ENCODE results near the gene RPS21. TPM values are rescaled to one million over a fixed set of nuclear protein-coding genes. Genes with fewer than 3 reads are reported as not detected.

Gene RPS21
- total and polyA plus RNA-seq, 2 of the 13 experiments (the other 11 are each of a cell fraction or from before 2014, with no cell fraction given): 2,647 to 11,063 TPM

DNA sequence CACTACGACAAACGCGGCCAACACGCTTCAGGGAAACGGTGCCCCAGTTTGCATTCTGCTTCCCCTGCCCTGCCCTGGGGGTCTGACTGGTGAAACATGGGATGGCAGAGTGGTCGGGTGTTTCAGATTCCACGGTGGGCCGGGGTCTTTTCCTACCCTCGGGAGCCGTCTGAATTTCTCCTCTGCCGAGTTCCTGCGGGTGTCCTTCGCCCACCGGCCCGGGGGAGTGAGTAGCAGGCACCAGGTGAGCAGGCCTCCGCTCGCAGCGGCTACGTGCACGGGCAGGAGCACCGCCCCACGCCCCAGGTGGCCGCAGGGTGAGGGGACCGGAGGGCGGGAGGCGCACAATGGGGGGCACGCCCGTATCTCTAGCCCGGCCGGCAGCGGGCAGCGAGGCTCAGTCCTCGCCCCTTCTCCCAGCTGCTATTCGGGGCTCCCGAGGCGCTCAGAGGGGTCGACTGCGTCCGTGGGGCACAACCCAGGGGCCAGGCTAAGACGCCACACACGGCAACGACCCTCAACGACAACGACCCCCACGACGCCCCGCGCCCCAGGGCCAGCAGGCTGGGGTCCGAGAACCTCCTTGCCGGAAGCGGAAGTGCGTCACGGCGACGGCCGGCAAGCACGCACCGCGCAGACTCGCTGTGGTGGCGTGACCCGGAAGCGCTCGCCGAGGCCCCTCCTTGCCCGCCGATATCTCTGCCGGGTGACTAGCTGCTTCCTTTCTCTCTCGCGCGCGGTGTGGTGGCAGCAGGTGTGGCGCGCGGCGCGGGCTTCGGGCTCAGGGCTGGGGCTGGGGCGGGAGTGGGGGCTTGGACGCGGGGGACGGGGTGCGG is at the start of gene RPS21 (continued):
- TF ChIP-seq, protein P1, sequence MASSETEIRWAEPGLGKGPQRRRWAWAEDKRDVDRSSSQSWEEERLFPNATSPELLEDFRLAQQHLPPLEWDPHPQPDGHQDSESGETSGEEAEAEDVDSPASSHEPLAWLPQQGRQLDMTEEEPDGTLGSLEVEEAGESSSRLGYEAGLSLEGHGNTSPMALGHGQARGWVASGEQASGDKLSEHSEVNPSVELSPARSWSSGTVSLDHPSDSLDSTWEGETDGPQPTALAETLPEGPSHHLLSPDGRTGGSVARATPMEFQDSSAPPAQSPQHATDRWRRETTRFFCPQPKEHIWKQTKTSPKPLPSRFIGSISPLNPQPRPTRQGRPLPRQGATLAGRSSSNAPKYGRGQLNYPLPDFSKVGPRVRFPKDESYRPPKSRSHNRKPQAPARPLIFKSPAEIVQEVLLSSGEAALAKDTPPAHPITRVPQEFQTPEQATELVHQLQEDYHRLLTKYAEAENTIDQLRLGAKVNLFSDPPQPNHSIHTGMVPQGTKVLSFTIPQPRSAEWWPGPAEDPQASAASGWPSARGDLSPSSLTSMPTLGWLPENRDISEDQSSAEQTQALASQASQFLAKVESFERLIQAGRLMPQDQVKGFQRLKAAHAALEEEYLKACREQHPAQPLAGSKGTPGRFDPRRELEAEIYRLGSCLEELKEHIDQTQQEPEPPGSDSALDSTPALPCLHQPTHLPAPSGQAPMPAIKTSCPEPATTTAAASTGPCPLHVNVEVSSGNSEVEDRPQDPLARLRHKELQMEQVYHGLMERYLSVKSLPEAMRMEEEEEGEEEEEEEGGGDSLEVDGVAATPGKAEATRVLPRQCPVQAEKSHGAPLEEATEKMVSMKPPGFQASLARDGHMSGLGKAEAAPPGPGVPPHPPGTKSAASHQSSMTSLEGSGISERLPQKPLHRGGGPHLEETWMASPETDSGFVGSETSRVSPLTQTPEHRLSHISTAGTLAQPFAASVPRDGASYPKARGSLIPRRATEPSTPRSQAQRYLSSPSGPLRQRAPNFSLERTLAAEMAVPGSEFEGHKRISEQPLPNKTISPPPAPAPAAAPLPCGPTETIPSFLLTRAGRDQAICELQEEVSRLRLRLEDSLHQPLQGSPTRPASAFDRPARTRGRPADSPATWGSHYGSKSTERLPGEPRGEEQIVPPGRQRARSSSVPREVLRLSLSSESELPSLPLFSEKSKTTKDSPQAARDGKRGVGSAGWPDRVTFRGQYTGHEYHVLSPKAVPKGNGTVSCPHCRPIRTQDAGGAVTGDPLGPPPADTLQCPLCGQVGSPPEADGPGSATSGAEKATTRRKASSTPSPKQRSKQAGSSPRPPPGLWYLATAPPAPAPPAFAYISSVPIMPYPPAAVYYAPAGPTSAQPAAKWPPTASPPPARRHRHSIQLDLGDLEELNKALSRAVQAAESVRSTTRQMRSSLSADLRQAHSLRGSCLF (CRISPR knock-in tag; IDR thresholded peaks at IDR 0.05; ENCODE audit: borderline replicate concordance): no peak; the same call in 1 of the 2 replicates
- TF ChIP-seq, protein P2, sequence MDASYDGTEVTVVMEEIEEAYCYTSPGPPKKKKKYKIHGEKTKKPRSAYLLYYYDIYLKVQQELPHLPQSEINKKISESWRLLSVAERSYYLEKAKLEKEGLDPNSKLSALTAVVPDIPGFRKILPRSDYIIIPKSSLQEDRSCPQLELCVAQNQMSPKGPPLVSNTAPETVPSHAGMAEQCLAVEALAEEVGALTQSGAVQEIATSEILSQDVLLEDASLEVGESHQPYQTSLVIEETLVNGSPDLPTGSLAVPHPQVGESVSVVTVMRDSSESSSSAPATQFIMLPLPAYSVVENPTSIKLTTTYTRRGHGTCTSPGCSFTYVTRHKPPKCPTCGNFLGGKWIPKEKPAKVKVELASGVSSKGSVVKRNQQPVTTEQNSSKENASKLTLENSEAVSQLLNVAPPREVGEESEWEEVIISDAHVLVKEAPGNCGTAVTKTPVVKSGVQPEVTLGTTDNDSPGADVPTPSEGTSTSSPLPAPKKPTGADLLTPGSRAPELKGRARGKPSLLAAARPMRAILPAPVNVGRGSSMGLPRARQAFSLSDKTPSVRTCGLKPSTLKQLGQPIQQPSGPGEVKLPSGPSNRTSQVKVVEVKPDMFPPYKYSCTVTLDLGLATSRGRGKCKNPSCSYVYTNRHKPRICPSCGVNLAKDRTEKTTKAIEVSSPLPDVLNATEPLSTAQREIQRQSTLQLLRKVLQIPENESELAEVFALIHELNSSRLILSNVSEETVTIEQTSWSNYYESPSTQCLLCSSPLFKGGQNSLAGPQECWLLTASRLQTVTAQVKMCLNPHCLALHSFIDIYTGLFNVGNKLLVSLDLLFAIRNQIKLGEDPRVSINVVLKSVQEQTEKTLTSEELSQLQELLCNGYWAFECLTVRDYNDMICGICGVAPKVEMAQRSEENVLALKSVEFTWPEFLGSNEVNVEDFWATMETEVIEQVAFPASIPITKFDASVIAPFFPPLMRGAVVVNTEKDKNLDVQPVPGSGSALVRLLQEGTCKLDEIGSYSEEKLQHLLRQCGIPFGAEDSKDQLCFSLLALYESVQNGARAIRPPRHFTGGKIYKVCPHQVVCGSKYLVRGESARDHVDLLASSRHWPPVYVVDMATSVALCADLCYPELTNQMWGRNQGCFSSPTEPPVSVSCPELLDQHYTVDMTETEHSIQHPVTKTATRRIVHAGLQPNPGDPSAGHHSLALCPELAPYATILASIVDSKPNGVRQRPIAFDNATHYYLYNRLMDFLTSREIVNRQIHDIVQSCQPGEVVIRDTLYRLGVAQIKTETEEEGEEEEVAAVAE (CRISPR knock-in tag; IDR thresholded peaks at IDR 0.05; ENCODE audit: borderline replicate concordance): peak; percentile 91
- TF ChIP-seq CC2D1A (CRISPR knock-in tag; IDR thresholded peaks at IDR 0.05) (no peak), FLYWCH1 (CRISPR knock-in tag; IDR thresholded peaks at IDR 0.05) (no peak), MYC (CRISPR knock-in tag; IDR thresholded peaks at IDR 0.05; ENCODE audit: borderline replicate concordance) (peak; percentile 97), ASH2L (IDR thresholded peaks at IDR 0.05; ENCODE audit: insufficient read length, low read depth, low read length) (peak; percentile 78), FOXJ3 (CRISPR knock-in tag; IDR thresholded peaks at IDR 0.05; ENCODE audit: borderline replicate concordance) (no peak), DNMT1 (CRISPR knock-in tag; IDR thresholded peaks at IDR 0.05) (peak; percentile 73), SRY (CRISPR knock-in tag; IDR thresholded peaks at IDR 0.05) (peak; percentile 96), CCDC6 (CRISPR knock-in tag; IDR thresholded peaks at IDR 0.05) (peak; percentile 57), ZNF550 (CRISPR knock-in tag; IDR thresholded peaks at IDR 0.05; ENCODE audit: borderline replicate concordance) (no peak), ZNF556 (CRISPR knock-in tag; IDR thresholded peaks at IDR 0.05; ENCODE audit: borderline replicate concordance) (peak; percentile 82; the same call in 1 of the 2 replicates), ATF1 (CRISPR knock-in tag; IDR thresholded peaks at IDR 0.05) (peak; percentile 89; the same call in 1 of the 2 replicates), ZNF441 (CRISPR knock-in tag; IDR thresholded peaks at IDR 0.05; ENCODE audit: borderline replicate concordance) (no peak)
- TF ChIP-seq, protein P3, sequence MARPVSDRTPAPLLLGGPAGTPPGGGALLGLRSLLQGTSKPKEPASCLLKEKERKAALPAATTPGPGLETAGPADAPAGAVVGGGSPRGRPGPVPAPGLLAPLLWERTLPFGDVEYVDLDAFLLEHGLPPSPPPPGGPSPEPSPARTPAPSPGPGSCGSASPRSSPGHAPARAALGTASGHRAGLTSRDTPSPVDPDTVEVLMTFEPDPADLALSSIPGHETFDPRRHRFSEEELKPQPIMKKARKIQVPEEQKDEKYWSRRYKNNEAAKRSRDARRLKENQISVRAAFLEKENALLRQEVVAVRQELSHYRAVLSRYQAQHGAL (CRISPR knock-in tag; IDR thresholded peaks at IDR 0.05; ENCODE audit: not compliant biosample characterization): peak; percentile 65

Measured in HepG2 (cell line).